ENCODE results near the gene FGD2.
A peak's percentile ranks its signal among the peaks of the same experiment; 100 is the strongest.

FGD2 gene
- total RNA-seq: 0.26 to 0.60 reads per million in 2 experiments

GRCh38 chr6:37005061-37005810 lies at the start of gene FGD2:
Gene FGD2, plus strand, starts transcription at chr6:37005655. Its CDS starts 163 bp downstream, at chr6:37005818.
- no peak for DNase-seq (ENCODE audit: low read depth)

GRCh38 chr6:36955671-36956445 lies 49.6 kb upstream of the FGD2 start:
- DNase-seq (ENCODE audit: low read depth): no peak

GRCh38 chr6:36956446-36956820 lies 49.0 kb upstream of the FGD2 start:
- DNase-seq (ENCODE audit: low read depth): no peak

GRCh38 chr6:36957773-36958271 lies 47.6 kb upstream of the FGD2 start:
- no peak for DNase-seq (ENCODE audit: low read depth)

- DNase-seq (ENCODE audit: low read depth): no peak
Observed at GRCh38 chr6:36958775-36959554, 46.5 kb upstream of the FGD2 start.

GRCh38 chr6:36959555-36960250 lies 45.8 kb upstream of the FGD2 start:
- no peak for DNase-seq (ENCODE audit: low read depth)

GRCh38 chr6:36961441-36962435 lies 43.7 kb upstream of the FGD2 start:
- no peak for DNase-seq (ENCODE audit: low read depth)

GRCh38 chr6:36962874-36963273 lies 42.6 kb upstream of the FGD2 start:
- DNase-seq (ENCODE audit: low read depth): peak; percentile 74

GRCh38 chr6:36963451-36964290 lies 41.8 kb upstream of the FGD2 start:
- no peak for DNase-seq (ENCODE audit: low read depth)

- no peak for DNase-seq (ENCODE audit: low read depth)
Observed at GRCh38 chr6:36964349-36964748, 41.1 kb upstream of the FGD2 start.

- DNase-seq (ENCODE audit: low read depth): no peak
Observed at GRCh38 chr6:36964908-36965307, 40.5 kb upstream of the FGD2 start.

- no peak for DNase-seq (ENCODE audit: low read depth)
Observed at GRCh38 chr6:36967301-36967700, 38.2 kb upstream of the FGD2 start.

- DNase-seq (ENCODE audit: low read depth): no peak
Observed at GRCh38 chr6:36967757-36968156, 37.7 kb upstream of the FGD2 start.

- DNase-seq (ENCODE audit: low read depth): no peak
Observed at GRCh38 chr6:36968266-36968977, 37.0 kb upstream of the FGD2 start.

- DNase-seq (ENCODE audit: low read depth): no peak
Observed at GRCh38 chr6:36969240-36969691, 36.2 kb upstream of the FGD2 start.

- DNase-seq (ENCODE audit: low read depth): no peak
Observed at GRCh38 chr6:36969988-36970891, 35.2 kb upstream of the FGD2 start.
